Chondrocyte (in vitro differentiated cells): ENCODE results near the gene SPINT4. TPM values are rescaled to one million over a fixed set of nuclear protein-coding genes. Genes with fewer than 3 reads are reported as not detected.
"Not testable (repeated sequence)": the region's sequence is repeated elsewhere in the genome, so short reads cannot be mapped to it uniquely, and the experiment has no call there.

Experiments used
- DNase-seq: peaks from one replicate; pipeline ENCODE4 v3.0.0; 2021; ENCODE audit warnings: mixed read lengths, low spot score
- H3K27ac Mint-ChIP-seq: one replicate; pipeline ENCODE4 v1.8.0; 2021; ENCODE audit warnings: mild to moderate bottlenecking, moderate library complexity, mixed read lengths; ENCODE audit not compliant: unreplicated experiment
- H3K27me3 Mint-ChIP-seq: 2 replicates; pipeline ENCODE4 v1.8.0; 2021; ENCODE audit warnings: low read depth, mixed read lengths
- H3K36me3 Mint-ChIP-seq: 2 replicates; pipeline ENCODE4 v1.8.0; 2021; ENCODE audit warnings: low read depth, mixed read lengths
- H3K4me1 Mint-ChIP-seq: 2 replicates; pipeline ENCODE4 v1.8.0; 2021; ENCODE audit warnings: low read depth, mild to moderate bottlenecking, mixed read lengths
- H3K4me3 Mint-ChIP-seq: one replicate; pipeline ENCODE4 v1.8.0; 2021; ENCODE audit warnings: mild to moderate bottlenecking, moderate library complexity, mixed read lengths; ENCODE audit not compliant: unreplicated experiment
- H3K9me3 Mint-ChIP-seq: 2 replicates; pipeline ENCODE4 v1.8.0; 2021; ENCODE audit warnings: low read depth, mixed read lengths
- CTCF ChIP-seq: fragments of 200-600 bp; sonication (generic); IDR thresholded peaks from 2 replicates; pipeline ENCODE4 v1.5.0; 2021; ENCODE audit warnings: antibody characterized with exemption, mild to moderate bottlenecking, moderate library complexity
- total RNA-seq: library from RNA; stranded (reverse); gene quantifications from 3 replicates; pipeline ENCODE4 v1.2.1, GENCODE V29; 2021

Gene SPINT4
- total RNA-seq, 1 donor from 2014 or later = not detected

GRCh38 chr20:45701104-45701503 lies 21.0 kb upstream of the SPINT4 start:
- Mint-ChIP-seq H3K4me1 (no peaks in the 10 kb centered on the region), H3K27me3 (peaks cover 12% of the 10 kb centered on the region), H3K4me3 (no peak overlapping the region), H3K9me3 (peaks cover 2% of the 10 kb centered on the region), H3K27ac (no peak overlapping the region), H3K36me3 (no peaks in the 10 kb centered on the region)
- DNase-seq = no peak
- TF ChIP-seq CTCF = no peak

- Mint-ChIP-seq H3K27ac (no peak within 1 kb of the TSS), H3K27me3 (peaks cover 12% of the 10 kb centered on the region), H3K4me1 (no peaks in the 10 kb centered on the region), H3K36me3 (no peaks in the 10 kb centered on the region), H3K9me3 (no peaks in the 10 kb centered on the region), H3K4me3 (no peak within 1 kb of the TSS)
- no peak for TF ChIP-seq CTCF
- DNase-seq = no peak
These were observed 20.3 kb upstream of the SPINT4 start, which contains the start of gene WFDC13 for GRCh38 chr20:45701873-45702272. Gene WFDC13, plus strand, starts transcription at chr20:45702038. Its CDS starts 86 bp downstream, at chr20:45702124.

- Mint-ChIP-seq H3K27ac (no peak within 1 kb of the TSS), H3K27me3 (peaks cover 16% of the 10 kb centered on the region), H3K4me3 (no peak within 1 kb of the TSS), H3K4me1 (no peaks in the 10 kb centered on the region), H3K36me3 (no peaks in the 10 kb centered on the region), H3K9me3 (peaks cover 3% of the 10 kb centered on the region)
- DNase-seq = no peak
- no peak for TF ChIP-seq CTCF
These were observed 17.0 kb upstream of the SPINT4 start, which contains the start of gene WFDC10B for GRCh38 chr20:45704969-45705637. Gene WFDC10B, minus strand, starts transcription at chr20:45705019. Its CDS starts 19,027 bp downstream, at chr20:45685992.

- not testable (repeated sequence) for H3K36me3 Mint-ChIP-seq, H3K4me3 Mint-ChIP-seq
These were observed 5.9 kb upstream of the SPINT4 start for GRCh38 chr20:45716141-45716688.

GRCh38 chr20:45725134-45725533 lies 3.0 kb downstream of the SPINT4 start:
- Mint-ChIP-seq H3K27me3 (peaks cover 8% of the 10 kb centered on the region), H3K4me3 (no peak overlapping the region), H3K36me3 (no peaks in the 10 kb centered on the region), H3K9me3 (peaks cover 8% of the 10 kb centered on the region), H3K4me1 (no peaks in the 10 kb centered on the region), H3K27ac (no peak overlapping the region)
- no peak for TF ChIP-seq CTCF
- DNase-seq = no peak

More at GRCh38 chr20:45716141-45716688, 5.9 kb upstream of the SPINT4 start:
- not testable (repeated sequence) for H3K4me1 Mint-ChIP-seq, DNase-seq, H3K27ac Mint-ChIP-seq
- peaks cover 12% of the 10 kb centered on the region for H3K27me3 Mint-ChIP-seq
- peaks cover 15% of the 10 kb centered on the region for H3K9me3 Mint-ChIP-seq
